HG03520 (cell line): ENCODE data around the gene USP28.
"Not testable (repeated sequence)": the region's sequence is repeated elsewhere in the genome, so short reads cannot be mapped to it uniquely, and the experiment has no call there.

Experiments used
- ATAC-seq: cut with Tn5 transposase; IDR thresholded peaks from one replicate; pipeline ENCODE4 v1.9.1; 2021; ENCODE audit warnings: mild to moderate bottlenecking, moderate library complexity; ENCODE audit not compliant: unreplicated experiment

The USP28 gene

DNA sequence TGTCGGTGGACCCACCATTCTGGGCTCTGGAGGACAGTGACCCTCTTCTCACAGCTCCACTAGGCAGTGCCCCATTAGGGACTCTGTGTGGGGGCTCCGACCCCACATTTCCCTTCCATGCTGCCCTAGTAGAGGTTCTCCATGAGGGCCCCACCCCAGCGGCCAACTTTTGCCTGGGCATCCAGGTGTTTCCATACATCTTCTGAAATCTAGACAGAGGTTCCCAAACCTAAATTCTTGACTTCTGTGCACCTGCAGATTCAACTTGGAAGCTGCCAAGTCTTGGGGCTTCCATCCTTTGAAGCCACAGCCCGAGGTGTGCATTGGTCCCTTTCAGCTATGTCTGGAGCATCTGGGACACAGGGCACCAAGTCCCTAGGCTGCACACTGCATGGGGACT is 4.1 kb upstream of the USP28 start:
- ATAC-seq, result not testable (repeated sequence)

DNA sequence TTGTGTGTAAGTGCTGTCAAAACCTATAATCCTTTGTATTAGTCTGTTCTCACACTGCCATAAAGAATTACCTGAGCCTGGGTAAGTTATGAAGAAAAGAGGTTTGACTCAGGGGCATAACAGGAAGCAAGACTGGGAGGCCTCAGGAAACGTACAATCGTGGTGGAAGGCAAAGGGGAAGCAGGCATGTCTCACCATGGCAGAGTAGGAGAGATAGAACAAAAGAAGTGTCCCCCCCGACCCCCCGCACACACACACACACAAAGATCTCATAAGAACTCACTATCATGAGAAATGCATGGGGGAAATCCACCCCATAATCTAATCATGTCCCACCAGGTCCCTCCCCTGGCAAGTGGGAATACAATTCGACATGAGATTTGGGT is 2.3 kb upstream of the USP28 start:
- no peak for ATAC-seq

DNA sequence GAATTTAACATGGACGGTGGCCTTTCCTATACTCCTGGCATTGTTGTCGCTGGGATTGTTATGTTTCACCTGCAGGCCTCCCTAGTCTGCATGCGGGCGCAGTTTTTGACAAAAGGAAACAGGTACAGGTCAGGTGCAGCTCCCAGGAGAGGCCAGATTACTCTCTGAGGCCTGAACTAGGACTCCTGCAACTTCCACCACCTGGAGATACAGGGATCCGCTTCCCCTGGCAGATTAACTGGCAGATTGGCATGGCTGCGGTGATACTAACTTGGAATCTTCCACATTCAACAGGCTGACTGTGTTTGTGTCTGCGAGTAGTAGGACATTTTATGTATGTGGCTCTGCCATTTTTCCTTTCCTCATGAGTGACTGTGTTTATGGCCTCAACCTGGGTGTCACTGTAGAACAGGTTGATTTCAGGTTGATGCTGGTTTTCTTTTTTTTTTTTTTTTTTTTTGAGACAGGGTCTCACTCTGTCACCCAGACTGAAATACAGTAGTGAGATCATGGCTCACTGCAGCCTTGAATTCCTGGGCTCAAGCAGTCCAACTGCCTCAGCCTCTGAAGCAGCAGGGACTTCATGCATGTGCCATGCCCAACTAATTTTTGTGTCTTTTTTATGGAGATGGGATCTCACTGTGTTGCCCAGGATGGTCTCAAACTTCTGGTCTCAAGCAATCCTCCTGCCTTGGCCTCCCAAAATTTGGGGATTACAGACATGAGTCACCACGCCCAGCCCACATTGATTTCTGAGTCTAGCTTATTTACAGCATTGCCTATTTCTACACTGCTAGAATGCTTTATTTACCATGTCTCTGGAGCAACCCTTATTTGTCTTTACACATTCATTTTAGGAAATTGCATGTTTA is 1.7 kb upstream of the USP28 start:
- ATAC-seq, result no peak

- no peak for ATAC-seq
These were observed 864 bp upstream of the USP28 start for GRCh38 chr11:113876074-113876797.

DNA sequence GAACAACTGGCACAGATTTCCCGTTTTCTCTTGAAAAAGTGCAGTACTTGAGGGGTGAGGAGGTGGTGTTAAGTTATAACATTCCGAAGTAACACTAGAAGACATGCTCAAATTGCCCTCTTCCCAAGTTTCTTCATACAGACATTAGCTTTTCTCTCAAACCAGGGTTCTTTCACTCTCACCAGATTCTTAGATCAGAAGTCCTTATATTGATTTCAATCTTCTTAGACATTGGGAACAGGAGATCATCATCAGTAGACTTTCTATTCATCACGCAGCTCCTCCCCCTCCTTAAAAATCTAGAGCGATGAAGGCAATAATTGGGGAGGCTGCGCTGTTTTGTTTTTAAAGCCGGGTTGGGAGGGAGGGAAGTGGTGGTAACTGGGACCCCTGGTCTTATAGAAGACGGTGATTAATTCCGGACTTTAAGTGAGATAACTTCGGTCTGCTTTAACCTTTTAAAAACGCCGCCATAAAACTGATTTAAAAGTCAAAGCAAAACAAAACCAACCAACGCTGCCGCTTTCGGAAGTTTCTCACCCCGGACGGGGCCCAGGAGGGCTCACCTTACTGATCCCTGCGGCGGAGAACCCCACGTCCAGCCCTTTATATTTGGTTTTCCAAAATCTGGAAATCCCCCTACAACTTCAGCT is 665 bp downstream of the USP28 start:
- no peak for ATAC-seq

DNA sequence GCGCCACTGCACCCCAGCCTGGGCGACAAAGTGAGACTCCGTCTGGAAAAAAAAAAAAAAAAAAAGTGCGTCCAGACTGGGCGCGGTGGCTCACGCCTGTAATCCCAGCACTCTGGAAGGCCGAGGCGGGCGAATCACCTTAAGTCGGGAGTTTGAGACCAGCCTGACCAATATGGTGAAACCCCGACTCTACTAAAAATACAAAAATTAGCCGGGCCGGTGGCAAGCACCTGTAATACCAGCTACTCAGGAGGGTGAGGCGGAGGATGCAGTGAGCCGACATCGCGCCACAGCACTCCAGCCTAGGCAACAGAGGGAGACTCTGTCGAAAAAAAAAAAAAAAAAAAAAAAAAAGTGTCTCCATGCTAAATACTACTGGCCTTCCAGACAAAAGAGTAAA is 1.3 kb downstream of the USP28 start:
- no peak for ATAC-seq

GRCh38 chr11:113873236-113873626 is 2.1 kb downstream of the USP28 start:
- ATAC-seq, result no peak

DNA sequence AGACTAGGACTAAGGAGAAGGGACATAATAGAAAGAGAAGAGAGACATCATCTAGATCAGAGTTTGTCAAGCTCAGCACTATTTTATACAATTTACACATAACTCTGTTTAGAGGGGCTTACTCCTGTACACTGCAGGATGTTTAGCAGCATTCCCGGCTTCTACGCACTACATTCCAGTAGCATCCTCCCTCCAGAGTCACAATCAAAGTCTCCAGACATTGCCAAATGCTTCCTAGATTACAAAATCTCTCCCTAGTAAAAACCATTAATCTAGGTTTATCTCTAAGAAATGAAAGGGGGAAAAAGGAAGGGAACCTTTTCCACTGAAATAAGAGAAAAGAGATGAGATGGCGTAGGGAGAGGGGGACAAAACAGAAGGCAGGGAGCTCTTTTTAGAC is 4.0 kb downstream of the USP28 start:
- no peak for ATAC-seq

DNA sequence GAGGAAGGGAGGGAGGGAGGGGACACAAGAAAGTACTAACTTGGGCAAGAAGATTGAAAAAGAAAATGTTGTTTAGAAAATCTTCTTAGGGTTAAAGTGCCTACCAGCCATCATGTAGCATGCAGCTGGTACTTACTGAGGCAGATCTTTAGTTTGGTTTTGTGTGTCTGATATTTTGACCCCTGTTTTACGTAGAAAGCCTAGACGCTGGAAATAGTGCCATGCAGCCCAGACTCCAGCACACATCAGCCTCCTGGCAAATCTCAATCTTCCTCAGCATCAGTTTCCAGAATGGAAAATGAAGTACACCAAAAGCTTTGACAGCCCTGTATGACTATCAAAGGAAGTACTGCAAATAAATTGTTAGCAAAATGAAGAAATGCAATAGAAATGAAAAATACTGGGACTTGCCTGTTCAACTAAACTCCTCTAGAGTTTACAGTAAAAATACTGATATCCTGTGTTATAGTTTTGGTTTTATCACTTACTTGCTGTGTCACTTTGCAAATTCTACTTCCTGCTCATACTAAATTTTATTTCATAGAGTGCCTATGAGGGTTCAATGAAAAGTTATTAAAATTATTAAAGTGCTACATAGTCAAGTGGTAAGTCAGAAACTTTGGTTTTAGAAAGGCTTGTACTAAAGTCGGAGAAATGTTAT is 7.4 kb downstream of the USP28 start:
- no peak for ATAC-seq

DNA sequence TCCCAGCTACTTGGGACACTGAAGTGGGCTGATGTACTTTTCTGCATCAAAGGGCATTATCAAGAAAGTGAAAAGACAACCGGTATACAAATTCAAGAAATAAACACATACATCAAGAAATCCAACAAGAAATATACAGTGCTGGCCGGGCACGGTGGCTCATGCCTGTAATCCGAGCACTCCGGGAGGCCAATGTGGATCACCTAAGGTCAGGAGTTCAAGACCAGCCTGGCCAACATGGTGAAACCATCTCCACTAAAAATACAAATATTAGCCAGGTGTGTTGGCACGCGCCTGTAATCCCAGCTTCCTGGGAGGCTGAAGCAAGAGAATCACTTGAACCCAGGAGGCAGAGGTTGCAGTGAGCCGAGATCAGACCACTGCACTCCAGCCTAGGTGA is 9.5 kb downstream of the USP28 start:
- no peak for ATAC-seq

DNA sequence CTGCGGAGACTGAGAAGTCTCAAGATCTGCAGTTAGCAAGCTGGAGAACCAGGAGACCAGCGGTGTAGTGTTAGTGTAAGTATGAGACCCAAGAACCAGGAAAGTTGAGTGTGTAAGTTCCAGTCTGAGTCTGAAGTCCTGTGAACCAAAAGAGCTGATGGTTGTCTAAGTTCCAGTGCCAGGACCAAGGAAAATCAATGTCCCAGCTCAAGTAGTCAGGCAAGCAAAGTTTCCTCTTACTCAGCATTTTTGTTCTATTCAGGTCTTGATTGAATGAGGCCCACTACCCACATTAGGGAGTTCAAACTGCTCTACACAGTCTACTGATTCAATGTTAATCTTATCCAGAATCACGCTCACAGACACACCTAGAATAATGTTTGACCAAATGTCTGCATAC is 11.0 kb downstream of the USP28 start:
- ATAC-seq, result no peak

DNA sequence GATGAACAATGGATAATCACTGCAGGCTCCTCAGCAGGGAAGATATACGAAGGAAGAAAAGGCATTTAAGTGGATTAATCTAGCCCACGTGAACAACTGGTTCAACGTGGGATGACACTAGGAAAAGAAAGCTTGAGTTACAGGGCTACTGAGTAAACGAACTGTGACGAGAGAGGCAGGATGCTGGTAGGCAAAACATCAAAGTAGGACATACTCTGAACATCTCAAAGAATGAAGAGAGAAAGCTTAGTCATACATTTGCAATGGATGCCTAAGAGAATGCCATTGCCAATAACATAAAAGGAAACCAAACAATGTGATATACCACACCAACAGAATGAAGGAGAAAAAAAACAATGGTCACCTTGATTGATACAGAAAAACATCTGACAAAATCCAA is 12.9 kb downstream of the USP28 start:
- ATAC-seq, result no peak

- no peak for ATAC-seq
These were observed 15.7 kb downstream of the USP28 start for GRCh38 chr11:113859665-113860064.

DNA sequence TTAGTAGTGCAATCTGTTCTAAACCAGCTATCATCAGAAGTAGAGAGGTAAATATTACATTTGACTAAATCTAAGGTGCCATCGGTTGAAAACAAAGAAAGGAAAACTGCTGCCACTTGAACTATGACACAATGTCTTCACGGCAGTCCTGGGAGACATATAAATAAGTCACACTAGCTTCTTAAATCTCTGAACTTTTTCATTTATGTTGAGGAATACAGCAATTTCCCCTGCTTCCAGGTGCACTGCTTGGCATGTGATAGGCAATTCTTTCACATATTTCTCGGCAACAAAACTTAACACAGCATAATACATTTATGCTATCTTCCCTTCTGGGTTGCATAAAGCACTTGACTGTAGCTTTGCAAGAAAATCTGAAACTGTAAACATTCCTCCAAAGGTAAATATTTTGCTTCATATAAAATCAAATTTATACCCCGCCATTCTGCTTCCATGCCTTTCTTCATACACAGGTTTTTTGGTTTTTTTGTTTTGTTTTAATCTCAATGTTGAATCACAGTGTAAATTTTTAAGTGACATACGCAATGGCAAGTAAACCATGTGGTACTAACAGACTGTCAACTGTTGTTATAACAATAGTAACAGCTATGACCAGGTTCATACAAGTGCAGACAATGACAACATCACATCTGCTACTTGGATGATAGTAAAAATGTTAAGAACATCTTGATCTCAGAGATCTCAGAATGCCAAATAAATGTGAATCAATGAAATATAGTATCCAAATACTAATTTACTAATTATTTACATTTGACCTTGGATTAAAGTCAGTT is 18.2 kb downstream of the USP28 start:
- no peak for ATAC-seq

DNA sequence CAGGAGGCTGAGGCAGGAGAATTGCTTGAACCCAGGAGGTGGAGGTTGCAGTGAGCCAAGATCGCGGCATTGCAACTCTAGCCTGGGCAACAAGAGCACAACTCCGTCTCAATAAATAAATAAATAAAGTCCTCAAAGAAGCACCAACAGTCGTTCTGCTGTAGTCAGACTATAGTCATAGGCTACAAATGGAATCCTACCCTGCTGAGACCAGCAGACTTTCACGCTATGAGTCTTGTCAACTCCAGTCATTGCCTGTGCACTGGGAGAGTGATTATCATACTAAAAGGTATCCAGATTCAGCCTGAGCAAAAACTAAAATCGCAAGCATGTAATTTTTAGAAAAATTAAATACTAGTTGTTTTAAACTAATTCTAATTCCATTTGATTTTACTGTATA is 19.6 kb downstream of the USP28 start:
- ATAC-seq, result no peak

DNA sequence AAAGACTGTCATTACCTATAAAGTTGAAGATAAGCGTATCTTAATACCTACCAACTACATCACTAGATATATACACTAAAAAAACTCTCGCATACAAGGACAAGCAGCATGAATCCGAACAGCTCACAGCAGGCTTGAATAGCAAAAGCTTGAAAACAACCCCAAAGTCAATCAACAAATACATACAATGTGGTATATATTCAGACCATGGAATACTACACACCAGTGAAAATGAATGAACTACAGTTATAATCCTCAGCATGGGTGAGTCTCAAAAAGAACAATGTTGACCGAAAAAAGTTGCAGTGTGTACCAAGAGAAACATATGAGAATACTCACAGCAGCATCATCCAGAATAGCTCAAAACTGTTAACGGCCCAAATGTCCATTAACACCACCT is 25.2 kb downstream of the USP28 start:
- ATAC-seq, result no peak

DNA sequence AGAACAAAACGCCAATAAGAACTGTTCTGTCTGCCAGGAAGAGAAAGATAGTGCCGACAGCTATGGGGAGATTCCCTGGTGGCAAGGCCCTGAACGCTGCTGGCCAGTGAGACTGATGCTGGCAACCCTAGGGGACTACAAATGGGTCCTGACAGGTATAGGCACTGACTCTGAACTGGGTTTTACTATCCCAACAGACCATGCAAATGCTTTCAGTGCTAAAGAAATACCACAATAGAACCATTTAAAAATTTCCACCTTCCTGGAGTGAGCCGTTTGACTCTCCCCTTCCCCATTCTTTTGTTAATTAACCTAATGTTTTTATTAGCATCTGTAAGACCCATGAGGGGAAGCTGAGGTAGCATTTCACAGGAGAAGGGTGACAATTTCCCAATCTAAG is 25.7 kb downstream of the USP28 start:
- ATAC-seq, result no peak

DNA sequence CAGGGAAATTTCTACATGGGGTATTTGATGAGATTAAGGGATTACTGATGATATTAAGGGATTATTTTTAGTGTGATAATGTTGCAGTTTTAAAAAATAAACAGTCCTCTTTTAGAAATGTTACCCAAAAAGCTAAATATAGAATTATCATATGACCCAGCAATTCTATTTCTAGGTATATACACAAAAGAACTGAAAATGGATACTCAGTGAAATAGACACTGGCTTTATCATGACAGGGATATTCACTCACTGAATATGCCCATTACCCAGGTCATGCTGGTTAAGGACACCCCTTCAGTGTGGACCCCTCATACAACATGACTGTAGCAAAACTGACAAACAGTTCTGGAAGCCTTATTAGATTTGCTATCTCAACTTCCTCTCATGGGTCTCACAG is 27.8 kb downstream of the USP28 start:
- no peak for ATAC-seq

GRCh38 chr11:113847111-113847510 is 28.3 kb downstream of the USP28 start:
- no peak for ATAC-seq

DNA sequence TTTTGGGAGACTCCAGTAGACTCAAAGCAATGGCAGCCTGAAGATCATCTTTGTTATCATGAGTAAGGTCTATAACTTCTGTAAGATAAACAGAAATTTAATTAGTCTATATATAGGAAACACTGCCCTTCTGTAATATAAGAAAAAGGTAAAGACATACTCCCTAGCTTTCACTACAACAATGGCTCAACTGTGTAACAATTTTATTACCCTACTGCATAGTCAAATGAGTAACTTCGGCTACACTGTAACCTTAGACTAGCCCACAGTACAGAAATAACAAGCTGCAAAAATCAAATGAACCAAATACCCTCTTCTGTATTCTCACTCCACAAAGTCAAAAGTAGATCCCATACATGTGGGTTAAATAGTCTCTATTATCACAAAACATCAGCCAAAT is 33.7 kb downstream of the USP28 start:
- ATAC-seq, result no peak
